ENCODE data around the gene PTCD3.

PTCD3 gene

DNA sequence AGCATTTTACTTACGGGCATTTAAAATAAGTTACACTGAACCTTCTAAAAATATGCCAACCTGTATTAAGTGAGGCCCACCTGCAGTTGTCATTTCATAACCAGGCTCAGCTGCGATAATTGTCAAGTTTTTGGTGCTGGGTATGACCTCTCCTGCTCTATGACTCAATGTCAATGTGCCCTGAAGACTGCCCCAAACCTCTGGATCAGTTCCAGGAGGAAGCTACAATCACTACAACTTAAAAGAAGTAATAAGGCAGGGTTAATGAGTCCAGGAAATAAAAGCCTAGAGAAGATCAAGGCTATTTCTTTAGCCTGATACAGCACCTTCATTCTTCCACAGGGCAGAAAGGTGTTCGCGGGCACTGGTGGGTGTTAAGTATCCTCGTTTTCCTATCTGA, 23.3 kb upstream of the PTCD3 start:
- FAIRE-seq = no peak

DNA sequence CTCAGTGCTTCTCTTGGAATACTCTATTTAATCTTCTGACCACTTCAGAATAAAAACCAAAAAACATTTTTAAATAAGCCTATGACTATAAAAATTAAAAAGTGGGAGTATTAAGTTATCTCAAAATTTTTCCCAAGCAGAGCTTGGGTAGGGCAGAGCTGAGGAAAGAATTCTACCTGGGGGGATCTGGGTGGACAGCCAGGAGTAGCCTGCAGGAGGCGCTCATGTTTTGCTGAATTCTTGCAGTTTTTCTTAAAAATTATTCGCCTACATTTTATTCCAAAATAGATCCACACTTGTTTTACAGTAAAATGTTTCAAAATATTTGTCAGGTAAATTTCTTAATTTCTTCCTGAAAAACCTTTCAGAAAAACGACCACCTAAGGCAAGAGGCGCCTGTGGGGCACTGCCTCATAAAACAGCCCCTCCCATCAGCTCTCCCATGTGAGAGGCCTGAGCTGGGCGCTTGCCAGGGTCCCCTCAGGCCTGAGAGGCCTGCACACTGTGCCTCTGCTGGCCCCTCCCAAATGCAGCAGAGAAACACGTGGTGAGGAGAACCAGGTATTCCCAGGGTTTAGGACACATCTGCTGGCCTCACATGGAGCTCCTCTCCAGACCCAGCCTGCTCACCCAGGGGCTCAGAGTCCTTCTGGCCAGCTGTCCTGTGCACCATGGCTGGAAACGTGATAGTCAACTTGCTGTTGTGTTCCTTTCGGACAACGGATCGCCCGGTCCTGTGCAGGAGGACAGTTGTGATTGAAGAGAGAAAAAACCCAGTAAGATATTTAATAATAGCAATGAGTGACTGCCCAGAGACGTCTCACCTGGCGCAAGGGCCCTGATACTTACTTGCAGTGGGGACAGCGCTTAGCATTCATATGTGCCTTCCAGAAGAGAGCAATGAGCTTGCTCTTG, 17.8 kb upstream of the PTCD3 start:
- no peak for FAIRE-seq

DNA sequence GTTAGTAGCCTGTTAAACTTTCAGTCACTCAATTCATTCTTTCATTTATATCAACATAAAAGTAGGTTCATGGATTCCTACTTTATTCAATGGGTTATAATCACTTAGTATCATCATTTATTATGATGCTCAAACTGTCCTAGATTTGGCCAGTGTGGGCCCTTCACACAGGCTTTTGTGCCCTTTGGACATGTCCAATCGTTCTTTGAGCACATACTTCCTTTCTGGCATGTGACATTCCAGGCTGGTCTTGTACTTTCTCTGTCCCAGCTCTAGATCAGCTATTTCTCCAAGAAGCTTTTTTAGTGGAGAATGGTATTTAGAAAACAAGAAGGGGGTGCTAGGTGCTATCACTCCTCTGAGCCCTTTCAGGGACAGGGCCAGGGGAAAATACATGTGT, 11.8 kb upstream of the PTCD3 start:
- no peak for FAIRE-seq

DNA sequence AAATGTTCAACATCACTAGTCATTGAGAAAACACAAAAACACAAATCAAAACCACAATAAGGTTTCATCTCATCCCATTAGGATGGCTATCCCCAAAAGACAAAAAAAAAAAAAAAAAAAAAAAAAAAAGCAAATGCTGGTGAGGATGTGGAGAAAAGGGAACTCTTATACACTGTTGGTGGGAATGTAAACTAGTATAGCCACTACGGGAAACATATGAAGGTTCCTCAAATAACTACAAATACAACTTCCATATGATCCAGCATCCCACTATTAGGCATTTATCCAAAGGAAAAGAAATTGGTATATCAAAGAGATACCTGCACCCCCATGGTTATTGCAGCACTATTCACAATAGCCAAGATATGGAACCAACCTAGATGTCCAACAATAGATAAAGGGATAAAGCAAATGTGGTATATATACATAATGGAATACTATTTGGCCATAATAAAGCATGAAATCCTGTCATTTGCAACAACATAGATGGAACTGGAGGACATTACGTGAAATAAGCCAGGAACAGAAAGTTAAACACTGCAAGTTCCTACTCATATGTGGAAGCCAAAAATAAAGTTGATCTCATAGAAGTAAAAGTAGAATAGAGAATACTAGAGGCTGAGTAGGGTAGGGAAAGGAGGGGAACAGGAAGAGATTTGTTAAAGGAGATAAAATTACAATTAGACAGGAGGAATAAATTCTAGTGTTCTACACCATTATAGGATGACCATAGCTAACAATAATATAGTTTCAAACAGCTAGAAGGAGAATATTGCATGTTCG, 8.7 kb upstream of the PTCD3 start:
- FAIRE-seq = no peak

DNA sequence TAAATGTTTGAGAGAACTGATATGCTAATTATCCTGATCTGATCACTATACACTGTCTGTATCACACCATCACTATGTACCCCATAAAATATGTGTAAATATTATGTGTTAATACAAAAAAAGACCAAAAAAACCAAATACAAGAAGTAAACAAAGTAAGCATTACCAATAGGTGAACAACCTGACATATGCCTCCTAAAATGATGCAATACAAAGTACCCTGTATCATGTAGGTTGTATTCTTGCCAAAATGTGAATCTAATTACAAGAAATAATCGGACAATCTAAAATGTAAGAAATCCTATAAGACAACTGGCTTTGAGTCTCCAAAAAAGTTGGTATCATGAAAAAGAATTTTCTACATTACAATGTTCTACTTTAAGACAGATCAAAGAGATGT, 8.1 kb upstream of the PTCD3 start:
- no peak for FAIRE-seq

DNA sequence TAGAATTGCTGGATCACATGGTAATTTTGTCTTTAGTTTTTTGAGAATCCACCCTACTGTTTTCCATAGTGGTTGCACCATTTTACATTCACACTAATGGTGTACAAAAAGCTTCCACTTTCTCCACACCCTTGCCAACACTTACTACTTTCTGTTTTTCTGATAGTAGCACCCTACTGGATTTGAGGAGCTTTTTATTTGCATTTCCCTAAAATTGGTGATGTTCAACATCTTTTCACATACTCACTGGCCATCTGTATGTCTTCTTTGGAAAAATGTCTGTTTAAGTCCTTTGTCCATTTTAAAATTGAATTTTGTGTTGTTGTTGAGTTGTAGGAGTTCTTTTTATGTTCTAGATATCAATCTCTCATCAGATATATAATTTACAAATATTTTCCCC, 3.9 kb upstream of the PTCD3 start:
- FAIRE-seq = no peak

DNA sequence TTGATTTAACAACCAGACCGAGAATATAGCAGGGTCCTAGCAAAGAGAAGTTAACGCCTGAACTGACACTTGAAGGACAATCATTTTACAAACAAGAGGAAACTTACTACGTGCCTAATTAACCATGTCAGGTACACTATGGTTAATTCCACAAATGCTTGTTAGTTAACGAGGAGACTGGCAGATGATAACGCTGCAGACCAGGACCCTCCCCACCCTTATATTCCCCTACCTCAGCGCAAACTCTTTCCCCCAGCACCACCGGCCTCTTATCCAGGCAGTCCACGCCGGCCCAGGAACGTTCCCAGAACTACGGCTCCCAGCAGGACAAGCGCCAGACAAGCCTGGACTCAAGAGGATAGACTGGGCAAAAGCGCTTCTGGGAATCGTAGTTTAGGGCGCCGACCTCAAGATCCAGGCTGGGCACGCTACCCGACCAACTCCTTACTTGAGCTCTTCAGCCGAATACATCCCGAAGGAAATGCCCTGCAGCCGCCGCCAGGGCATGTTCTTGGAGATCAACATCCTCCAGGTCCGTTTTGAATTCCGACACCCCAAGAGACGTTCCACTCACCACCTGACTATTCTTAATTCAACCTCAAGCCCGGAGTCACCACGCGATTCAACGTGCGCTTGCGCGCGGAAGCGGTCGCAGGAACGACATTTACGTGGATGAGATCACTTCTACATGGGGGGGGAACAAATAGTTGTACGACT, 625 bp upstream of the PTCD3 start, which contains the start of gene POLR1A:
POLR1A (minus strand) TSS at position 635 of the 717 bp plus-strand sequence; CDS start at position 525, 110 bp downstream.
- FAIRE-seq = peak; percentile 23

DNA sequence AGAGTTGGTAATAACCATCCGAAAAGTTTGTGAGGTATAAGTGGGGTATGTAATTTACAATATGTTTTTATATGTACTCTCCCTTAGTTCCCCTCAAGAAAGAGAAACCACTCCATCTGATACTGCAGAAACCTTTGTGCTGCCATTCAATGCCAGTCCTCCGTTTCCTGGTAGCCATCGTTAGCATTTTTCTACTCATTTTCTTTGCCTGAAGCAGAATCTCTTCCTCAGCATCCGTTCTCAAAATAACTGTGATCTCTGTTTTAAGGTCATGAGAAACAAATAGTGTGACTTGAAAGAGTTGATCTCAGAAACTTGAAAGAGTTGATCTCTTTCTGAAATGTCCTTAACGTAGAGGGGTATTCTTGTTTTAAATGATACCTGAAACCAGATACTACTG, 996 bp downstream of the PTCD3 start:
- FAIRE-seq = no peak

DNA sequence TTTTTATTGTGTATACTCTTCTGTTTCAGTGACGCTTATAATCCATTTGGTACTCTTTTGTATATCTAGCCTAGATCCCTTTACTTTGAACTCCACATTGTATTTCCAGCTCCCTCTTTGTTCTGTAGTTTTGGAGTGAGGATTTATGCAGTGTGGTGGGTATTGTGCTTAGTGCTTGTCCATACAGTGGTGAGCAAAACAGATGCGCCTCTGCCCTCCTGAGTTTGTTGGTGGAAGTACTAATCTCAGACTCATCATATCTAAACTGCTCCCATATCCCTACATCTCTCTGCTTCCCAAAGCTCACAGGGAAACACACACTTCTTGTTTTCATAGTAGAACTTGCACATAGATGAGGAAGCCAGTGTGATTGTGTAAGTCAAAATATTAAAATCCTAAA, 12.1 kb downstream of the PTCD3 start:
- no peak for FAIRE-seq

DNA sequence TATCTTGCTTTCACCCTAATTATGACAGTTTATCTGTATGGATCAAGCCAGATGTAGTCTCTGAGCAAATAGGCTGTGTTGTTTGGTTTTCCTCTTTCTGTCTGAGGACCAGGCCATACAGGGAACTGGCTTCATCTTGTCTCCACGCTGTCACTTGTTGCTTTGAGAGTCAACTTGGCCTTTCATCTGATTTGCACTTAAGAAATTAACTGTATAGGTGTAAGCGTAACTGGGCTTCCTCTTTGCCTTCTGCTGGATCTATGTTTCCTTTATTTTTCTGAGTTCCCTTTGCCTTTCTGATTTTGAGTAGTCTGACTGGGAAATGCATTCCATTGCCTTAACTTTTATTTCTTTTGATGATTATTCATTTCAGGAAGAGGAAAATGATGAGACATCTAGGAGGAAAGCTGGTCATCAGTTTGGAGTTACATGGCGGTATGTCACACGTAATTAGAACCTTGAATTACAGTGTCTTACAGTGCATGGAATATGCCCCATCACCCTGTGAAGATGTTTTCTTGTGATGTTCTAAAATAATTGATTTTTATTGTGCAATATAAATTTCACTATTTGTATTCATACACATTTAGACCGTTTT, 17.4 kb downstream of the PTCD3 start:
- FAIRE-seq = no peak

DNA sequence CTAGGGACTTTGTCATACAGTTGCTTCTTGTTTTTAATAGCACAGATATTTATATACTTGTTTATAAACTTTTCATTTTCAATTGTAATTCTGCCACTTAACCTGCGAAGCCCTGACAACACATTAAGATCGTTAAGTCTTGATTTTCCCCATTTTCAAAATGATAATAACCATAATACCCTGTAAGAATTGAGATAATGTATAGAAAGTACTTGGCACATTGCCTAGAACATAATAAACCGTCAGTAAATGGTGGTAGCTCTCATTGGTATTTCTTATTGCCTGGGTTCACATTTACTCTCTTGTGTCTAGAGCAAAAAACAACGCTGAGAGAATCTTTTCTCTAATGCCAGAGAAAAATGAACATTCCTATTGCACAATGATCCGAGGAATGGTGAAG, 18.6 kb downstream of the PTCD3 start:
- no peak for FAIRE-seq

DNA sequence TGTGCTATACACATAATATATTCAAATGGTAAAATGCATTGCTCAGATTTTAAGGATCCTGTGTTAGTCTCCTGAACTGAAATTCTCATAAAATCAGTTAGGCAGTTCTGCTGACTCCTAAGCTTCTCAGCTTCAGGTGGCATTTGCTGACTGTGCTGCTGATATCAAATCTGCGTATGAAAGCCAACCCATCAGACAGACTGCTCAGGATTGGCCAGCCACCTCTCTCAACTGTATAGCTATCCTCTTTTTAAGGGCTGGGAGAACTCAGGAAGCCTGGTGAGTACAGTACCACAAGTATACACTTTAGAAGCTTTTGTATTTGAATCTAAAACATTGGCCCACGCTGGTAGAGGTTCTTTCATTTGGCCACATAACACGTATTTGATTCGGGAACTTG, 28.7 kb downstream of the PTCD3 start:
- no peak for FAIRE-seq

DNA sequence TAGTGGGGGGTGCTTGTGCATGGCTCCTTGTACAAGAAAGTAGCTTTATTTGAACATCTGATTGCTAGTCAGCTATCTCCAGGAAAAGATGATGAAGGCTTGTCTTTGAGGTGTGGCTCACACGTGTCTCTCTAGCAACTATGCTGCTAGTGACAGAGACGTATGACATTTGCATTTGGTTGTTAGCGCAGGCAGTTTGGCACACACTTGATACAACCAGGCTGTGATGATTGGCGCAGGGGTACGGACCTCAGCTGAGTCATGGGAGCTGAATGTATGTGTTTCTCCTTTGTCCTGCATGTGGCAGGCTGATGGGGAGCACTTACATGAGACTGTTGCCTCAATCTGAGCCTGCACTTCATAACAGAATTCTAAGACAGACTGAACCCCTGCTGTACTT, 29.6 kb downstream of the PTCD3 start:
- FAIRE-seq = no peak

DNA sequence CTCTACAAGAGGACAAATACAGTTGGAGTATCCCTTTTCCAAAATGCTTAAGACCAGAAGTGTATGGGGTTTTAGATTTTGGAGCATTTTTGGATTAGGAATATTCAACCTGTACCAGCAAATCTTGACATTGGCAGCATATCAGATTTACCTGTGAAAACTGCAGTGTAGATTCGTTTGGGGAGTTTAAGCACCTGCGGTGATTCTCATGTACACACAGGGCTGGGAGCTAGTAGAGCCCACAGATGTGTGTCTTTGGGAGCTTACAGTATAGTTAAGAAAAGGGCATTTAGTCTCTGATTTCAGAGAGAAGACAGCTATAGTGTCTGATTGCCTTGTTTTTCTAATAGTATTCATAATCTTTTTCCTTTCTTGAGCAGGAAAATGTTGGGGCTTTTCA, 30.1 kb downstream of the PTCD3 start:
- no peak for FAIRE-seq

DNA sequence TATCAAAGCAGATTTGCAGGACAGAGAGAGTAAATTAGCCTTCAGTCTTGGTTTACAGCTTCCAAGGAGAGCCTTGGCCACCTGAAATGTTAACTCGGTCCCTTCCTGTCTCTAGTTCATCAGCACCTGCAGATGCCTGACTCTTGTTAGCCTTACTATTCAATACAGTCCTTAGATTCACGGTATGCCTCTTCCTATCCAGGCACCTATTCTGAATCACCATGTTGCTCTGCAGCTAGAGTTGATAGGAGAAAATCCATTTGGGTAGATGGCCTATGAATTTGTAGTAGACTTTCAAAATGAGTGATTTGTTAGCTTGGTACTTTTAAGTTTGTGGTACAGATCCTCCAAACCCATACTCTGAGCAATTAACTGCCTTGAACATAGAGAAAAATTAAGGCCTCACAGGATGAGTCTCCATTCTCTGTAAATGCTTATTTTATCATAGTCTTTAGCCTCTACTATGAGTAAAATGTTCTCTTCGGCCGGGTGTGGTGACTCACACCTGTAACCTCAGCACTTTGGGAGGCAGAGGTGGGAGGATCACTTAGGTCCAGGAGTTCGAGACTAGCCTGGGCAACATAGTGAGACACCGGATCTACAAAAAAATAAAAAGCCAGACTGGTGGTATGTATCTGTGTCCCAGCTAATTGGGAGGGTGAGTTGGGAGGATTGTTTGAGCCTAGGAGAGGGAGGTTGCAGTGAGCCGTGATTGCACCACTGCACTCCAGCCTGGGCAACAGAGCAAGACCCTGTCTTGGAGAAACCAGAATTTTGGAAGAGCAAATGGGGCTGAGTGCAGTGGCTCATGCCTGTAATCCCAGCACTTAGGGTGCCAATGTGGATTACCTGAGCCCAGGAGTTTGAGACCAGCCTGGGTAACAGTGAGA, 32.9 kb downstream of the PTCD3 start:
- no peak for FAIRE-seq

DNA sequence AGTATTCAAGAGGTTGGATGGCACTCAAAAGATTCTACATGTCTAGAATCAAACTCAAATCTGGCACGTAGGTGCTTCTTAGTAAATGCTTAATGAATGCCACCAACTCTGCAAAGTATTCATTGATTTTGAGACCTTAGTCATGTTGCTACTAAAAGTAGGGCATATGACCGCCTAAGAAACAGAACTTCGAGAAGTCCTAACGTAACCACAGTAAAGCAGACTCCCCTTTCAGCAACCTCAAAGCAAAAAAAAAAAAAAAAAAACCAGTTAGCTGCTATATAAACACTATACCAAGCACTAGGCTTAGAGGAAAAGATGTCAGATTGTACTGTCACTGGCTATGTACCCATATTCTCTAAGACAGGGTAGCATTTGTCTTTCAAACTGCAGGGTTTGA, 33.9 kb downstream of the PTCD3 start:
- no peak for FAIRE-seq

DNA sequence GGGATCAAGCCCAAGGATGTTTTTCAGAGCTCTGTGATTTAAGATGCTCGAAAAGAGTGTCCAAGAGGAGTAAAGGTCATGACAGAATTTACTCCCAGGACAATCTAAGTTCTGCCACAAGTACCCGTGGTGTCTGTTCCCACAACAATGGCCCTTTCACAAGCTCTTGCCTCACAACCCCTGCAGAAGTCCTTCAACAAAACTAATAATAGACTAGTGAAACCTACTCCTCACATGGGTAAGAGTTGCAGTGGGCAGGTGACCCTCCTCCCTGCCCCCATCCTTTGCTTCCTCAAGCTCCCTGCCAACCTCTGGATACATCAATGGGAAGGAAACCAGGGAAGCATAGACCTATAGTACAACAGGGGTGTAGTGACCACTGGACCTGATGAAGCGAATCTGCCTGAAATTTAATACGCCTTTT, 34.9 kb downstream of the PTCD3 start:
- FAIRE-seq = no peak

DNA sequence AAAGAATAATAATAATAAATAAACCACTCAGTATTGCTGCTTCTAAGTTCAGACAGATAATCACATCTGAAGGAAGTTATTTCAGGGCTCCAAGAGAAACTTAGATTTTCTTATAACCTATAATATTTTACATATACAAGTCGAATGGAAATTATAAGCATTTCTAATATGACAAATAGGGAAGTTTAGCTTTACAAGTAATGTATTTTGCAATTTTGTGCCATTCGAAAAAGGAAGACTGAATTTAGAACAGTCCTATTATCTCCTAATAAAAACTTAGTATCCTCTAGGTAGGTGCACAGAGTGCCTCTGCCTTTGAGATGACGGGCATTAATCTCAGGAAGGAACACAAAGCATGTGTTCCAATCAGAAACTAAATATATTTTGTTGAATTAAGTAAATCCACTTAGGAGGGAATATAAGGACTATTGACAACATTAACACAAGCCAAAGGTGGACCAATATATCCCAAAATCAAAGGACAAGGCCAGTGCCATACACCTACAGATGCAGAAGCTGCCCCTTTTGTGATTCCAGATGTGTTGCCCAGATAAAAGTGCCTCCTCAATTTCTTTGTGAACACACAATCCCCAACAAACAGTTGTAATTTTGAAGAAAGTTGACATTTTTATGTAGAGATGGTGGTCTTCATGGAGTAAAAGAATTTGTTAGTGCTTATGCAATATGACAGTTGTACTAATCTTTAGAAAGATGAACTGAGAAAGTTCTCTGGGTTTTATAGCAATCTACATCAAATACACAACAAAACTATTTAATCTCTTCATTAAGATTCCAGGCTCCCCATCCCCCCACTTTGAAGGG, 36.6 kb downstream of the PTCD3 start:
- FAIRE-seq = no peak

DNA sequence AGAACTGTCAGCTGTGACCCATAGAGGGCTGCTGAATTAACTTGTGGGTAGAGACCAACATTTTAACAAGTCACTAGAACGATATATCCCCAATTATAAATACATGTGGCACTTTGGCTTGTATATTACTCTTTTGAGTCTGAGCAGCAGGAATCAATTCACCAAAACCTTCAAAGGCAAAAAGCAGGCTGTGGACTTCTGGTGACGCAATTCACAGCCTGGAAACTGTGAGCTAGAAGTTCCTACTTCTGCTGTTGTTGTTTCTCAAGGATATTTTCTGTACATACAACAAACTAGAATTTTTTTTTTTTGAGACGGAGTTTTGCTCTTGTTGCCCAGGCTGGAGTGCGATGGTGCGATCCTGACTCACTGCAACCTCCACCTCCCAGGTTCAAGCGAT, 37.3 kb downstream of the PTCD3 start:
- FAIRE-seq = no peak

DNA sequence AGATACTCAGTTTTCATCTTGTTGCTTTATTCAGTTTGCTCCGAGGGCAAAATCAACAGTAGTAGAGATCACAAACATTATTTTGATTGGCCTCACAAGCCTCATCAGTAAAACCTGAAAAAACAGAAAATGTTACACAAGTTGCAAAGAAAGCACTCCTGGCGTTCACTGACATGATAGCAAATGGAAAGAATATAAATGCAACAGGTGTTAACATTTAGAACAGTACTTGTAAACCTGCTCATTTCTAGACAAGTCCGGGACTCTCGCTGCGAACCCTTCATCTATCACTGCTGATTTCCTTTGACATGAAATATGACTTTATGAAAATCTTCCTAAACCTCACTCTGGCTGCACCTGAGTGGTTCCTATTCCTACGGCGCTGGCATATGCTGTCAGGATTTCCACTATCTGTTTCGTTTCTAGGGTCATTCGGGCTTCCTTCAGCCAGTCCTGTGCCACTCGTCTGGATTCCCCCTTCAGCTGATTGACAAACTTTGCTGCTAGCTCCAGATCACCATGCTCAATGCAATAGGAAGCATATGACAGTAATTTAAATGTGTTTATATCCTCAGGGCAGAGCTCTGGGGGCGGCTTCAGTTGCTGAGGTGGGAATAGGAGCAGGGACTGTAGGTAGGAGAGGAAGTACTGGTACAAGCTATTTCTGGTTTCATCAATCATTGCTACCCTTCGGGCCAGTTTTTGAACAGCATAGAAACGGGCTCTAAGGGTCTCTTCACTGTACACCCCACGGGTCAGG, 38.1 kb downstream of the PTCD3 start:
- FAIRE-seq = no peak
